BLaER1 treated with 17β-estradiol and CSF1 and Interleukin-3, amounts not matched to agents 10 nM and 100 nM (cell line): ENCODE measurements around the gene CTXN1.
A peak's percentile ranks its signal among the peaks of the same experiment; 100 is the strongest.

Experiments used
- H3K27ac ChIP-seq, 11 experiments: shearing (Covaris generic); formaldehyde crosslinking; 2 replicates each; pipeline ENCODE4 v1.8.1; 2022
- H3K27me3 ChIP-seq, 11 experiments: shearing (Covaris generic); formaldehyde crosslinking; 2 replicates each; pipeline ENCODE4 v1.8.1; 2022
- H3K36me3 ChIP-seq, 11 experiments: shearing (Covaris generic); formaldehyde crosslinking; 2 replicates each; pipeline ENCODE4 v1.8.1; 2022
- H3K4me1 ChIP-seq, 10 experiments: shearing (Covaris generic); formaldehyde crosslinking; 2 replicates each; pipeline ENCODE4 v1.8.1; 2022
- H3K4me2 ChIP-seq, 11 experiments: shearing (Covaris generic); formaldehyde crosslinking; 2 replicates each; pipeline ENCODE4 v1.8.1; 2022
- H3K4me3 ChIP-seq, 10 experiments: shearing (Covaris generic); formaldehyde crosslinking; 2 replicates each; pipeline ENCODE4 v1.8.1; 2022
- H3K9ac ChIP-seq, 11 experiments: shearing (Covaris generic); formaldehyde crosslinking; 2 replicates each; pipeline ENCODE4 v1.8.1; 2022
- H3K9me3 ChIP-seq, 11 experiments: shearing (Covaris generic); formaldehyde crosslinking; replicated peaks in 1 of 11; 2 replicates each; pipeline ENCODE4 v1.8.1; 2022
- H4K20me1 ChIP-seq, 11 experiments: shearing (Covaris generic); formaldehyde crosslinking; 2 replicates each; pipeline ENCODE4 v1.8.1; 2022
- Cebpa-rat ChIP-seq, 11 experiments: shearing (Covaris generic); IDR thresholded peaks; 2 replicates each; pipeline ENCODE4 v1.8.1; 2022

The CTXN1 gene

DNA sequence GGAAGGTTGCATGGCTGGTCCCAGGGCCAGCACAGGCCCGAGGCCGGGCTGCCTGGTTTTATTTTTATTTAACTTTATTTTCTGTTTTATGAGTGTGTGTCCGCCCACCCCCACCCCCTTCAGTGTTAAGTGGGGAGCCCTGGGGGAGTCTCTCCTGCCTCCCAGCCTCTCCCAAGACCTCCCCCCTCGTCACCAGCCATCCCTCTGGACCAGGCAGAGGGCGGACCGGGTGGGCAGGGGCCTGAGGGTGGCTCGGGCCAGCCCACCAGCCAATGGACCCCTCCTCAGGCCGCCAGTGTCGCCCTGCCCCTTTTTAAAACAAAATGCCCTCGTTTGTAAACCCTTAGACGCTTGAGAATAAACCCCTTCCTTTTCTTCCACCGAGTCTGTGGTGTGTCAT lies 11.8 kb downstream of the CTXN1 start:
- Histone ChIP-seq H3K27ac (no peak overlapping the region), H3K9ac (no peak overlapping the region)

DNA sequence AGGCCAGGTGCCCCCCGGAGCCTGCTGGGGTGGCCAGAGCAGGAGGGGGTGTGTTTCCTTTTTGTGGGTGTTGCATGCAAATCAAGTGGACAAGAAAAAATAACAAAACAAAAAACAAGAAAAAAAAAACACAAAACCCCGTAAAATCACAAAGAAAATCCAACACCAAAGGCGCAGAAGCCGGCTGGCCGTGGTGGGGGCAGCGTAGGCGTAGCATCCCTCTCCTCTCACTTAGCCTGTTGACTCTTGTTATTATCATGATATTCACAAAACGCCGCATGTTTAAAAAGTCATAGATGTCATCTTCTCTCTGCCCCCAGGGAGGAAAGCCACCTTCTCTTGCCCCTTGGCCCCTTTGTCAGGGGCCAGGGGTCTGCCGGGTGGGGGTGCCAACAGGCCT lies 12.3 kb downstream of the CTXN1 start:
- peaks cover 60 to 100% (median 94%) of the 10 kb centered on the region in 11 experiments for H4K20me1 ChIP-seq
- H3K36me3 ChIP-seq: peaks cover 27 to 59% (median 37%) of the 10 kb centered on the region in 11 experiments
- no peak for TF ChIP-seq Cebpa-rat (IDR thresholded peaks at IDR 0.05)
- no peak overlapping the region for H3K27ac ChIP-seq
- H3K9me3 ChIP-seq: no peaks in the 10 kb centered on the region
- H3K27me3 ChIP-seq: peaks cover 58 to 69% (median 61%) of the 10 kb centered on the region in 11 experiments
- no peak overlapping the region for H3K9ac ChIP-seq
- no peak overlapping the region for H3K4me3 ChIP-seq
- peaks cover 43 to 88% (median 80%) of the 10 kb centered on the region in 10 experiments for H3K4me1 ChIP-seq
- peak overlapping the region in 5 of 11 experiments; percentile 85 to 99 (median 88); a peak in 7 of 22 replicates for H3K4me2 ChIP-seq

More for the DNA sequence above, 11.8 kb downstream of the CTXN1 start:
- Histone ChIP-seq H3K4me1 (peaks cover 48 to 88% (median 76%) of the 10 kb centered on the region in 10 experiments), H4K20me1 (peaks cover 56 to 99% (median 92%) of the 10 kb centered on the region in 11 experiments), H3K9me3 (no peaks in the 10 kb centered on the region), H3K4me3 (no peak overlapping the region), H3K36me3 (peaks cover 25 to 54% (median 34%) of the 10 kb centered on the region in 11 experiments), H3K4me2 (0 out of 22 replicates have a peak overlapping the region, but pooled peaks of 1 of the 11 experiments have one; percentile 88), H3K27me3 (peaks cover 62 to 74% (median 66%) of the 10 kb centered on the region in 11 experiments)
- TF ChIP-seq Cebpa-rat (IDR thresholded peaks at IDR 0.05): no peak

DNA sequence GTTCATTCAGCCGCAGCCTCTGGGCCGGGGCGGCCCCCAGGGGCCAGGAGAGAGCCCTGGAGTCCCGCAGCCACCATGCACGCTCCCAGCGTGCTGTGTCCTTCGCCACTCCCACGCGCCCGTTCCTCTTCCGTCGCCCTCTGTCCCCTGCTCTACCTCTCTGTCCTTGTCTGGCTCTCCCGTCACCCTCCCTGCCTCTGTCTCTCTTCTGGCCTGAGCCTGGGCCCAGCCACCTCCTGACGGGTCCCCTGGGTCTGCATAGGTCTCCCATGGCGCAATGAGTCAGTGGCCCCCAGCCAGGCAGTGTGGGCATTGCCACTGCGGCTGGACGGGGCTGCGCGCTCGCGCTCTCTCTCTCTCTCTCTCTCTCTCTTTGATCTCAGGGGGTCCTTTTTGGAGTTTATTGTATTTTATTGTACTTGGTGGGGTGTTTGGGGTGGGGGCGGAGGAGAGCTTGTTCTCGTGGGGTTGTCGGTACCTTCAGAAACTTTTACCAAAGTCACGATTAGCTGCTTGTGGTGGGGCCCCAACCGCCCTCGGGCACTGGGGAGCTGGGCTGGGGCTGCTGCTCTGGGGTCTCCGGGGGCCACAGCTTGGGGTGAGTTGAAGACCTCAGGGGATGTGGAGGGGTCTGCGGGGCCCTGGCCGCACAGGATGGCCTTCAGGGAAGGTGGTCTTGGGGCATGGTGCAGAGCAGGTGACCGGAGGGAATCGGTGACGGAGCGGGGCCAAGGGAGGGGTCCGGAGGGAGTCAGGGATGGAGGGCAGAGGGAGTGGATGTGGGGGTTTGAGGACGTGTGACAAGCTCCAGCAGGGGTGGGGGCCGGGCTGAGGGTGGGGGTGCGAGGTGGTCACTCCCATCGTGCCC lies 13.0 kb downstream of the CTXN1 start:
- TF ChIP-seq Cebpa-rat (IDR thresholded peaks at IDR 0.05): no peak
- no peak overlapping the region; a peak in 2 of 22 replicates for H3K27ac ChIP-seq
- no peaks in the 10 kb centered on the region for H3K9me3 ChIP-seq

GRCh38 chr19:7912144-7912696 lies 13.7 kb downstream of the CTXN1 start:
- Histone ChIP-seq H3K27ac (peak overlapping the region in 3 of 11 experiments; percentile 30 to 53 (median 44); a peak in 3 of 22 replicates), H3K4me2 (peak overlapping the region; percentile 48 to 99 (median 85)), H3K9ac (peak overlapping the region in 6 of 11 experiments; percentile 2 to 60 (median 46); a peak in 11 of 22 replicates), H3K27me3 (peaks cover 44 to 55% (median 47%) of the 10 kb centered on the region in 11 experiments), H4K20me1 (peaks cover 75 to 100% (median 98%) of the 10 kb centered on the region in 11 experiments), H3K9me3 (no peaks in the 10 kb centered on the region), H3K4me3 (peak overlapping the region in 3 of 10 experiments; percentile 4 to 36 (median 24); a peak in 3 of 20 replicates), H3K4me1 (peaks cover 39 to 90% (median 84%) of the 10 kb centered on the region in 10 experiments), H3K36me3 (peaks cover 27 to 62% (median 37%) of the 10 kb centered on the region in 11 experiments)
- TF ChIP-seq Cebpa-rat (IDR thresholded peaks at IDR 0.05): no peak

More for the DNA sequence above, 13.0 kb downstream of the CTXN1 start:
- Histone ChIP-seq H3K4me2 (peak overlapping the region; percentile 26 to 99 (median 85); a peak in 20 of 22 replicates), H3K27me3 (peaks cover 51 to 62% (median 54%) of the 10 kb centered on the region in 11 experiments), H3K9ac (peak overlapping the region in 5 of 11 experiments; percentile 13 to 57 (median 42); a peak in 5 of 22 replicates), H3K4me3 (0 out of 20 replicates have a peak overlapping the region, but pooled peaks of 1 of the 10 experiments have one; percentile 26), H4K20me1 (peaks cover 67 to 100% (median 98%) of the 10 kb centered on the region in 11 experiments), H3K4me1 (peaks cover 39 to 90% (median 84%) of the 10 kb centered on the region in 10 experiments), H3K36me3 (peaks cover 27 to 62% (median 37%) of the 10 kb centered on the region in 11 experiments)

GRCh38 chr19:7911508-7912143 lies 14.3 kb downstream of the CTXN1 start:
- H4K20me1 ChIP-seq: peaks cover 81 to 100% (median 98%) of the 10 kb centered on the region in 11 experiments
- H3K9ac ChIP-seq: peak overlapping the region in 5 of 11 experiments; percentile 2 to 60 (median 50); a peak in 8 of 22 replicates
- H3K27ac ChIP-seq: no peak overlapping the region
- H3K27me3 ChIP-seq: peaks cover 38 to 49% (median 41%) of the 10 kb centered on the region in 11 experiments
- H3K4me2 ChIP-seq: peak overlapping the region; percentile 48 to 99 (median 85)
- H3K36me3 ChIP-seq: peaks cover 27 to 63% (median 37%) of the 10 kb centered on the region in 11 experiments
- peak overlapping the region in 3 of 10 experiments; percentile 4 to 36 (median 24); a peak in 3 of 20 replicates for H3K4me3 ChIP-seq
- peaks cover 39 to 90% (median 84%) of the 10 kb centered on the region in 10 experiments for H3K4me1 ChIP-seq
- no peak for TF ChIP-seq Cebpa-rat (IDR thresholded peaks at IDR 0.05)
- no peaks in the 10 kb centered on the region for H3K9me3 ChIP-seq

DNA sequence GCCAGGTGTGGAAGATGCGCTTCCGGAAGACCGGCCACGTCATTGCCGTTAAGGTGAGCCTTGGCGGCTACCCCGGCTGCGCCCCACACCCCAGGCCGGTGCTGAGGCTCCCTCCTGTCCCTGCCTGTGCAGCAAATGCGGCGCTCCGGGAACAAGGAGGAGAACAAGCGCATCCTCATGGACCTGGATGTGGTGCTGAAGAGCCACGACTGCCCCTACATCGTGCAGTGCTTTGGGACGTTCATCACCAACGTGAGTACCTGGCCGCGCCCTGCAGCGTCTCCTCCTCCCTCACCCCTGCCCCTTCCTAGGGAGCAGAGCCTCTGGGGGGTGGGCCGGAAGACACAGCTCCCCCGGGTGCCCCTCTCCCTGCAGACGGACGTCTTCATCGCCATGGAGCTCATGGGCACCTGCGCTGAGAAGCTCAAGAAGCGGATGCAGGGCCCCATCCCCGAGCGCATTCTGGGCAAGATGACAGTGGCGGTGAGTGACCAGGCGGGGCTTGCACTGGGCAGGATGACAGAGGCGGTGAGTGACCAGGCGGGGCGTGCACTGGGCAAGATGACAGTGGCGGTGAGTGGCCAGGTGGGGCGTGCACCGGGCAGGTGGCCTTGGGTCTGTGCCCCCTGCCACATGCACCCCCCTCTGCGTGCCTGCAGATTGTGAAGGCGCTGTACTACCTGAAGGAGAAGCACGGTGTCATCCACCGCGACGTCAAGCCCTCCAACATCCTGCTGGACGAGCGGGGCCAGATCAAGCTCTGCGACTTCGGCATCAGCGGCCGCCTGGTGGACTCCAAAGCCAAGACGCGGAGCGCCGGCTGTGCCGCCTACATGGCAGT lies 15.4 kb downstream of the CTXN1 start:
- H3K9ac ChIP-seq: no peak overlapping the region
- no peak for TF ChIP-seq Cebpa-rat (IDR thresholded peaks at IDR 0.05)
- peak overlapping the region in 8 of 11 experiments; percentile 23 to 99 (median 70); a peak in 15 of 22 replicates for H3K4me2 ChIP-seq
- H3K4me3 ChIP-seq: no peak overlapping the region
- H4K20me1 ChIP-seq: peaks cover 91 to 100% (median 98%) of the 10 kb centered on the region in 11 experiments
- H3K27ac ChIP-seq: no peak overlapping the region
- H3K9me3 ChIP-seq: no peaks in the 10 kb centered on the region
- peaks cover 40 to 90% (median 84%) of the 10 kb centered on the region in 10 experiments for H3K4me1 ChIP-seq
- H3K36me3 ChIP-seq: peaks cover 29 to 74% (median 48%) of the 10 kb centered on the region in 11 experiments
- H3K27me3 ChIP-seq: peaks cover 27 to 38% (median 30%) of the 10 kb centered on the region in 11 experiments

- Histone ChIP-seq H3K27me3 (peaks cover 17 to 29% (median 20%) of the 10 kb centered on the region in 11 experiments), H3K9me3 (no peaks in the 10 kb centered on the region), H3K9ac (peak overlapping the region in 1 of 11 experiments; percentile 33; a peak in 2 of 22 replicates), H4K20me1 (peaks cover 98 to 100% (median 99%) of the 10 kb centered on the region in 11 experiments), H3K27ac (no peak overlapping the region), H3K36me3 (peaks cover 29 to 72% (median 53%) of the 10 kb centered on the region in 11 experiments), H3K4me1 (peaks cover 47 to 93% (median 88%) of the 10 kb centered on the region in 10 experiments), H3K4me3 (no peak overlapping the region), H3K4me2 (peak overlapping the region in 9 of 11 experiments; percentile 1 to 99 (median 55); a peak in 15 of 22 replicates)
- TF ChIP-seq Cebpa-rat (IDR thresholded peaks at IDR 0.05): no peak
These were observed 16.4 kb downstream of the CTXN1 start for GRCh38 chr19:7909471-7910067.
